Astrocyte (in vitro differentiated cells and primary cell): ENCODE results near the gene DKKL1. TPM values are rescaled to one million over a fixed set of nuclear protein-coding genes. Genes with fewer than 3 reads are reported as not detected.

ENCODE experiments used
- DNase-seq: peaks from one replicate; pipeline ENCODE4 v3.0.0-alpha.2; 2010; ENCODE audit warnings: low read depth
- FAIRE-seq: peaks from 2 replicates; lab custom pipeline; 2011; peaks lifted over from hg19 to GRCh38; lab: Jason Lieb, UNC
- H2AFZ ChIP-seq: 2 replicates; pipeline ENCODE4 v1.6.0; 2012; ENCODE audit warnings: low read depth, low read length, inconsistent platforms
- H3K27ac ChIP-seq: 2 replicates; pipeline ENCODE4 v1.5.1; 2011; ENCODE audit warnings: low read depth, low read length, inconsistent platforms
- H3K27me3 ChIP-seq: 2 replicates; pipeline ENCODE4 v1.6.0; 2011; ENCODE audit warnings: low read length, inconsistent platforms; ENCODE audit not compliant: insufficient read depth
- H3K36me3 ChIP-seq: 2 replicates; pipeline ENCODE4 v1.5.1; 2011; ENCODE audit warnings: low read length, inconsistent platforms; ENCODE audit not compliant: insufficient read depth
- H3K4me1 ChIP-seq: 2 replicates; pipeline ENCODE4 v1.5.1; 2011; ENCODE audit warnings: low read length, inconsistent platforms; ENCODE audit not compliant: insufficient read depth
- H3K4me2 ChIP-seq: 2 replicates; pipeline ENCODE4 v1.6.0; 2012; ENCODE audit warnings: low read length, inconsistent platforms
- H3K4me3 ChIP-seq: 2 replicates; pipeline ENCODE4 v1.5.1; 2011; ENCODE audit warnings: low read depth, mild to moderate bottlenecking, low read length, inconsistent platforms; ENCODE audit not compliant: insufficient read depth
- H3K79me2 ChIP-seq: 2 replicates; pipeline ENCODE4 v1.6.0; 2012; ENCODE audit warnings: mild to moderate bottlenecking, low read length, inconsistent platforms; ENCODE audit not compliant: insufficient read depth
- H3K9ac ChIP-seq: 2 replicates; pipeline ENCODE4 v1.6.0; 2012; ENCODE audit warnings: mild to moderate bottlenecking, low read length, inconsistent platforms
- H3K9me3 ChIP-seq: 2 replicates; pipeline ENCODE4 v1.5.1; 2012; ENCODE audit warnings: low read depth, mild to moderate bottlenecking, low read length, inconsistent platforms; ENCODE audit not compliant: insufficient read depth
- H4K20me1 ChIP-seq: 2 replicates; pipeline ENCODE4 v1.6.0; 2012; ENCODE audit warnings: low read length, inconsistent platforms; ENCODE audit not compliant: insufficient read depth
- H3K27ac Mint-ChIP-seq: one replicate; pipeline ENCODE4 v1.8.0; 2021; ENCODE audit warnings: mild to moderate bottlenecking, mixed read lengths; ENCODE audit not compliant: unreplicated experiment
- H3K27me3 Mint-ChIP-seq: one replicate; pipeline ENCODE4 v1.8.0; 2021; ENCODE audit warnings: low read depth, mixed read lengths; ENCODE audit not compliant: unreplicated experiment
- H3K36me3 Mint-ChIP-seq: one replicate; pipeline ENCODE4 v1.8.0; 2021; ENCODE audit warnings: low read depth, mixed read lengths; ENCODE audit not compliant: unreplicated experiment
- H3K4me1 Mint-ChIP-seq: one replicate; pipeline ENCODE4 v1.8.0; 2021; ENCODE audit warnings: low read depth, mixed read lengths; ENCODE audit not compliant: unreplicated experiment
- H3K4me3 Mint-ChIP-seq: one replicate; pipeline ENCODE4 v1.8.0; 2021; ENCODE audit warnings: mild to moderate bottlenecking, moderate library complexity, mixed read lengths; ENCODE audit not compliant: unreplicated experiment
- H3K9me3 Mint-ChIP-seq: one replicate; pipeline ENCODE4 v1.8.0; 2021; ENCODE audit warnings: mild to moderate bottlenecking, mixed read lengths; ENCODE audit not compliant: unreplicated experiment
- EZH2 ChIP-seq: IDR thresholded peaks from 2 replicates; pipeline ENCODE4 v1.6.1; 2012; ENCODE audit warnings: mild to moderate bottlenecking, low read length, inconsistent platforms; ENCODE audit not compliant: insufficient read depth
- total RNA-seq: library from RNA; stranded (reverse); gene quantifications from 2 replicates; pipeline ENCODE4 v1.2.1, GENCODE V29; 2021
- TF ChIP-seq, protein P1 (sequence below): IDR thresholded peaks from 2 replicates; pipeline ENCODE4 v1.5.1; 2011; ENCODE audit warnings: low read depth, mild to moderate bottlenecking, inconsistent platforms, low read length, moderate library complexity; ENCODE audit not compliant: insufficient read depth

The DKKL1 gene
- total RNA-seq, 1 donor from 2014 or later = 1.1 TPM

DNA sequence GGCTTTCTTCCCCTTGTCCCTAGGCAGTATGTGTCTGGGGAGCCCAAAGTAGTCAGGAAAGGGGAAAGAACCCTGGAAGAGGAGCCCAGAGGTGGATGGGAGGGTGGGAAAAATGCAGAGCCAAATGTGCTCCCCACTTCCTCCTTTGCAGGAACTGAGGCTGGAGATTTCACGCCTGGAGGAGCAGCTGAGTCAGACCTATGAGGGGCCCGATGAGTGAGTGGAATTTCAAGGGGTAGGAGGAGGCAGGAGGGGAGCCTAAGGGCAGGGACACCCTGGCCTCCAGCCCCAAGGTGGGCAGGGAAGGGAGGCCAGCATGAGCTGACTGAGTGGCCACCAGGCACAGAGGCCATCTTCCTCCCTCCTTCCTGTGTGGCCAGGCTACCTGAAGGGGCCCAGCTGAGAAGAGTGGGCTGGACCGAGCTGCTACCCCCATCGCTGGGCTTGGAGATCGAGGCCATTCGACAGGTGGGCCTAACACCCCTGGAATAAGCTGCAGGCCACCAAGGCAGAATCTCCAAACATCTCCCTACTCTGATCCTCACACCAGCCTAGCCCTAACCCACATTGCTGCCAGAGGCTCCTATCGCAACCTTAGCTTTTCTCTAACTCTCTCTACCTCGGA, 45.3 kb downstream of the DKKL1 start:
- TF ChIP-seq, protein P1, sequence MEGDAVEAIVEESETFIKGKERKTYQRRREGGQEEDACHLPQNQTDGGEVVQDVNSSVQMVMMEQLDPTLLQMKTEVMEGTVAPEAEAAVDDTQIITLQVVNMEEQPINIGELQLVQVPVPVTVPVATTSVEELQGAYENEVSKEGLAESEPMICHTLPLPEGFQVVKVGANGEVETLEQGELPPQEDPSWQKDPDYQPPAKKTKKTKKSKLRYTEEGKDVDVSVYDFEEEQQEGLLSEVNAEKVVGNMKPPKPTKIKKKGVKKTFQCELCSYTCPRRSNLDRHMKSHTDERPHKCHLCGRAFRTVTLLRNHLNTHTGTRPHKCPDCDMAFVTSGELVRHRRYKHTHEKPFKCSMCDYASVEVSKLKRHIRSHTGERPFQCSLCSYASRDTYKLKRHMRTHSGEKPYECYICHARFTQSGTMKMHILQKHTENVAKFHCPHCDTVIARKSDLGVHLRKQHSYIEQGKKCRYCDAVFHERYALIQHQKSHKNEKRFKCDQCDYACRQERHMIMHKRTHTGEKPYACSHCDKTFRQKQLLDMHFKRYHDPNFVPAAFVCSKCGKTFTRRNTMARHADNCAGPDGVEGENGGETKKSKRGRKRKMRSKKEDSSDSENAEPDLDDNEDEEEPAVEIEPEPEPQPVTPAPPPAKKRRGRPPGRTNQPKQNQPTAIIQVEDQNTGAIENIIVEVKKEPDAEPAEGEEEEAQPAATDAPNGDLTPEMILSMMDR = no peak
- no peak for TF ChIP-seq EZH2
- DNase-seq (no peak), FAIRE-seq (no peak)
- no peak overlapping the region for H3K4me2 ChIP-seq
- H3K4me1 ChIP-seq = no peaks in the 10 kb centered on the region
- Mint-ChIP-seq H3K4me3 (peak overlapping the region; percentile 45), H3K36me3 (peaks cover 4% of the 10 kb centered on the region), H3K27me3 (peaks cover 41% of the 10 kb centered on the region), H3K9me3 (no peaks in the 10 kb centered on the region), H3K27ac (no peak overlapping the region), H3K4me1 (peaks cover under 1% of the 10 kb centered on the region)
- no peaks in the 10 kb centered on the region for H3K27me3 ChIP-seq
- H2AFZ ChIP-seq = peak overlapping the region; percentile 41
- no peaks in the 10 kb centered on the region for H3K79me2 ChIP-seq
- H3K4me3 ChIP-seq = no peak overlapping the region
- H3K36me3 ChIP-seq = no peaks in the 10 kb centered on the region
- no peak overlapping the region for H3K9ac ChIP-seq
- H3K9me3 ChIP-seq = no peaks in the 10 kb centered on the region
- no peaks in the 10 kb centered on the region for H4K20me1 ChIP-seq
- H3K27ac ChIP-seq = no peak overlapping the region

DNA sequence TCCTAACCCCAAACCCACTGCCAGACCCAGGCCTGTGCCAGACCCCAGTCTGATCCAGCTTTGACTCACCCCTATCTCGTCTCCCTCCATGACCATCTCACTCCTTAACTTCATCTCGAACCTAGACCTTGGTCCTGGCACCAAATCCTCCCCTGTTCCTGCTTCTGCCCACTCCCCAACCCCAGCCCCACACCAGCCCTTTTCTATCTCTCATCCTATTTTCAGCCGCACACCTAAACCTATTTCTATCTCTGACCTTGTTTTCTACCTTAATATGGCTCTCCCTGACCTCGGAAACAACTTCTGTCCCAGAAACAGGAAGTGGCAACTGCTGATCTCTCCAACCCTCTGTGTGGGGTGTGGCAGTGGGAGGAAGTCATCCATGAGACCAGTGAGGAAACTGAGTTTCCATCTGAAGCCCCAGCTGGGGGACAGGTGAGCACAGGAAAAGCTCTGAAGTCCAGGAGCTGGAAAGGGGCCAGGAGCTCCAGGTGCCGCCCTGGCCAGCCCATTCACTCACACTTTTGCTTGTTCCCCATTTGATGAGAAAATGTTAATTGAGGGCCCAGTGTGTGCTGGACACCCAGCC, 45.9 kb downstream of the DKKL1 start:
- no peak overlapping the region for H3K4me3 Mint-ChIP-seq
- FAIRE-seq = no peak

More for the DNA sequence above, 45.9 kb downstream of the DKKL1 start:
- no peak overlapping the region for H3K4me2 ChIP-seq
- no peaks in the 10 kb centered on the region for H3K4me1 ChIP-seq
- no peaks in the 10 kb centered on the region for H3K27me3 ChIP-seq
- no peak for DNase-seq
- no peaks in the 10 kb centered on the region for H4K20me1 ChIP-seq
- no peak overlapping the region for H3K9ac ChIP-seq
- Mint-ChIP-seq H3K27ac (peak overlapping the region; percentile 53), H3K9me3 (no peaks in the 10 kb centered on the region), H3K4me1 (no peaks in the 10 kb centered on the region), H3K36me3 (peaks cover 4% of the 10 kb centered on the region), H3K27me3 (peaks cover 42% of the 10 kb centered on the region)
- no peaks in the 10 kb centered on the region for H3K79me2 ChIP-seq
- no peaks in the 10 kb centered on the region for H3K9me3 ChIP-seq
- no peak overlapping the region for H3K27ac ChIP-seq
- TF ChIP-seq, protein P1 = no peak
- TF ChIP-seq EZH2 = no peak
- H3K4me3 ChIP-seq = no peak overlapping the region
- H3K36me3 ChIP-seq = no peaks in the 10 kb centered on the region
- H2AFZ ChIP-seq = no peak overlapping the region
